Forelimb muscle (tissue), 1 donor: ENCODE results near the gene PELI2. TPM values are rescaled to one million over a fixed set of nuclear protein-coding genes. Genes with fewer than 3 reads are reported as not detected.

Experiments
- DNase-seq: peaks from one replicate; pipeline ENCODE4 v3.0.0-alpha.2; 2013; ENCODE audit warnings: low read depth
- polyA plus RNA-seq: library from polyadenylated mRNA; unstranded; fragments of 120-200 nt; gene quantifications from one replicate; pipeline ENCODE4 v1.2.1, GENCODE V29; 2013; ENCODE audit not compliant: insufficient read length

PELI2 gene
- polyA plus RNA-seq, 1 donor: 3.7 TPM

- no peak for DNase-seq
Observed at GRCh38 chr14:56205881-56206280, 87.7 kb downstream of the PELI2 start.

GRCh38 chr14:56206596-56206995 is 88.4 kb downstream of the PELI2 start:
- no peak for DNase-seq

- no peak for DNase-seq
Observed at GRCh38 chr14:56207626-56208292, 89.5 kb downstream of the PELI2 start.

DNA sequence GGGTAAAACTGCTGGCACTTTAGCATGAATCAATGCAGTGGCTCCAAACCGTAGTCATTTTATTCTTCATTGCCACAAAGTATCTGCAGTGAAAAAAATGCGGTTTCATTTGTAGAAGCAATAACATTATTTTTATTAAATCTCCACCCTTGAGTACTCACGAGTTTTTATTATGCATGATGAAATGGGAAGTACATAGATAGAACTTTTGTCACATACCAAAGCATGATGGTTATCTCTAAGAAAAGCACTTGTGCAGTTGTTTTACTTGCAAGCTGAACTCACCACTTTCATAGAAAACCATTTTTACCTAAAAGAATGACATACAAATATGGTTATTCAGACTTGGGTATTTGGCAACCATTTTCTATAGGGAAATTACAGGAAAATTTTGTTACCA is 90.3 kb downstream of the PELI2 start:
- DNase-seq: no peak

GRCh38 chr14:56210571-56210970 is 92.4 kb downstream of the PELI2 start:
- no peak for DNase-seq

GRCh38 chr14:56211084-56211483 is 92.9 kb downstream of the PELI2 start:
- no peak for DNase-seq

DNA sequence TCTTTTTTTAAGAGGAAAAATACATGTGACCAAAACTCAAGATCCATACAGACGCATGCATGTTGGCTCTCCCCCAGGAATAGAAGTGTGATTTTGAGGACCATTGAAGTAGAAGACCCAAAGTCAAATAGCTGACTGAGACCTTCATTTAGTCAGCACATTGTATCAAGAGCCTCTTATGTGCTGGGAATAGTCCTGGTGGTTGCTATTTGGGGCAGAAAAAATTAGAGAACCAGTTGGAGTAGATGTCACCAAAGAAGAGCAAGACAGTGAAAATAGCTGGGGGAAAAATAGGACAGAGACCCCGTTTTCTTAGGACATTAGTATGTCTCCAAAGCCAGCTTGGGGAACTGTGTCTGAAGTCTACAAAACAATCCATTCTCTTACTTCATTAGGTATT is 93.6 kb downstream of the PELI2 start:
- no peak for DNase-seq

GRCh38 chr14:56212521-56212920 is 94.3 kb downstream of the PELI2 start:
- no peak for DNase-seq

DNA sequence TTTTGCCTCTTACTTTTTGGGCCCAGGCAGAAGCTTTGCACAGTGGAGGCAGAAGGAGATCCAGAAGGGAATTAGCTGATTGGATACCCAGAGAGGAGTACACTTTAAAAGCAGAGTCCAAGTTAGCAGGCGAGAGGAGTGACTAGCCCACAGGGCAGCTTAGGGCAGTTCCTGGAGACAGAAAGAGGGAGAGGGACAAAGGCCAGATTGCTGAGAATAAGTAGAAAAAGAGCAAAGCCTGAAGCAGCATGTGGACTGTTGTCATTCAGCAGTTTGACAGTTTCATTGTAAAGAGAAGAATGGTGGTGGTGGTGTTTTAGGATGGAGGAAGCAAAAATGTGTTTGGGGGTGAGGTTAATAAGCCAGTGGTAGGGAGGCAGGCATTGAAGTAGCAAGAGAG is 95.1 kb downstream of the PELI2 start:
- DNase-seq: no peak

DNA sequence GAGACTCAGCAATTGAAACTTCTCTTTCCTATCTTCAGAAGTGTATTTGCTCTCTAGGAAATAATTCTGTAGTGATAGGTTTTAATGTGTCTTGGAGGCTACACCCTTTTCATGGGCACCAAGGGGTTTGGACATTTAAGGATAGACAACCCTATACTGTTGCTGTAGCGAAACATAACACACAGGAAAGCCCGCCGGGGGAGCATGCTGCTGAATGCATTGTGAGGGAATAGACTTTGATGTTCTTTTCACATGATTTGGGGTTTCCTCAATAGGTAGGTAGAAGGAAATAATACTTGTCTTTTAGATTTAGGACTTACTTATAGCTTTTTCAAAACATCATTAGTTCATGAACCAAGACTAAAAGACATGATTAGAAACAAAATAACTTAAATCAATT is 97.0 kb downstream of the PELI2 start:
- DNase-seq: no peak

DNA sequence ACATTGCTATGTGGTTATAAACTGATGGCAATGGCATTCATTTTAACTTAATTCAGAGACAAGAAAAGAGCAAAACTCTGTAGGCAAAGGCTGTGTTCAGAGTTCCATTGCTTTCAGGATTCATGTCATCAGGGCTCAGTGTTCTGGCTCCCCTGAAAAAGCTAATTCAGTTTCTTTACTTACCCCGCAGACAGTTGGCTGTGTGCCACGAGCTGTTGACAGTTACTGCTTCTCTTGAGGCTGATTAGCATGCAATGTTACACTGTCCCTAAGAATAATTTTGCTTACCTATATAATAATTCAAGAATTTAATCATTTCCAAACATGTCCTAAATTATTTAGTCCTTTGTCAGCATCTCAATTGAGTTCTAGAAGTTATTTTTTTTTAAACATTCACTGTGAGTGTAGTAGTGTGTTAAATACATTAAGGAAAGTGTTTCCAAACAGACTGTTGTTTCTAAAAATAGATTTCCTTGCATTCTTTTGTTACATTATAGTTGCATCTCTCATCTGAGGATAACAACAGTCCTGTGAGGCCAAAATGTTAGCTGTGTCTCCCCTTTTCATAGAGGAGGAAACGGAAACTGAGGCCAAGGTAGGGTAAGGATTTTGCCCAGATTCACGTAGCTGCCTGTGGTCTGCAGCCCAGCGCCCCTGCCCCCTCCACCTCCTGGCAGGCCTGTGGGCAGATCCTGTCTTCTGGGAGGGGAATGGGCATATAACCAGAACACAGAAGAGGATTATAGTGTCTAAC is 98.6 kb downstream of the PELI2 start:
- DNase-seq: no peak

DNA sequence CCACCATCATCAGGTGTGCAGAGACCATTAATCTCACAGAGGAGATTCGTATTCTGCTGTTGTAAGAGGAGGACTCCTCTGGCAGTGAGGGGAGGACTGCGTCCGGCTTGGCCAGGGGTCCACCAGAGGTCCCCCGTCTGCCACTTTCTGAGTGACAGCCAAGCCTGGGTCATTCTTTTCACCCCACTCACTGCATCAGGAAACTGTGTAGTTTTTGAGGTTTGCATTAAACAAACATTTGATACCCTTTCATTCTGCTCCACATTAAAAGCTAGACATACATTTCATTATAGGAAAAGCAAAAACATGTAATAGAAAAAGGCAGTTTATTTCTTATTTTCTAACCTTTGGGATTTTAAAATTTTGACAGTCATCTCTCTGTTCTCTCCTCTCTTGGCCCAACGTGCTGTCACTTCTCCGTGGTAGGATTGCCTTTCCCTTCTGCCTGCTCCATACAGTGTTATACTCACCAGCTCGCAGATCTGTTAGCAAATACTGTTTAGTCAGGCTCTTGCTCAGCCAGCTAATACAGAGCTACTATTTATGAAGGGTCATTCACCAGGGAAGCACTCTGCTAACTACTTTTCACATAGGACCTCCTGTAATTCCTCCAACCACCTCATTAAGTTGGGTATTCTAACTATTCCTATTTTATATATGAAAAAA is 99.3 kb downstream of the PELI2 start:
- DNase-seq: no peak

DNA sequence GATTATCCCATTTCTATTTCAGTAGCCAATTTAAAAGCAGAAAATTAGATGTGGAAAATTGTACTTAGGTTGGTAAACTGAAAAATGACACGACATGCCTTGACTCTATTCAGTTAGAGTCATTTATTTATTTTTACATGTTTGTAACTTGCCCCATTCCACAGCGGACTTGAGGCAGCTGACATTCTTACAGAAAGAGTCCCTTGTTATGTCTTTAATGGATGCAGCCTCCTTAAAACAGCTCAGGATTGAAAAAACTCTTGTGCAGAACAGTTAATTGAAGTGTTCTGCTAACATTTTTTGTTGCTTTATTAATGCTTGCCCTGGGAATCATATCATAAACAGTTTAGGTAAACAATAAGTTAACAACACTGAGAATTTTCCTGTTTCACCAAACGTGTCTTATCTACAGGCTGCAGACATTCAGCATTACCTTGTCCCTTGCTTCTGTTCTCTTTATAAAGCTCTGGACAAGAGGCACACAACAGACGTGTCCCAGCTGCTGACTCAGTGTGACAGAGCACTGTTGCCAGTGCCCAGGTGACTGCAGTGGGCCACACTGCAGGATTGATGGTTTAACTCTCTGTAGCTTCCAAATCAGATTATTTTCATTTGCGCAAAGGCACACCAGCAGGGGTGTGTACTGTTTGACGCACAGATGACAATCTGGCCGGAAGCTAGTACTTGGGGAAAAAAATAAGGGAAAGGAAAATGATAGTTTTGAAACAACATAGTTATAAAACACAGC is 101.6 kb downstream of the PELI2 start:
- DNase-seq: no peak

DNA sequence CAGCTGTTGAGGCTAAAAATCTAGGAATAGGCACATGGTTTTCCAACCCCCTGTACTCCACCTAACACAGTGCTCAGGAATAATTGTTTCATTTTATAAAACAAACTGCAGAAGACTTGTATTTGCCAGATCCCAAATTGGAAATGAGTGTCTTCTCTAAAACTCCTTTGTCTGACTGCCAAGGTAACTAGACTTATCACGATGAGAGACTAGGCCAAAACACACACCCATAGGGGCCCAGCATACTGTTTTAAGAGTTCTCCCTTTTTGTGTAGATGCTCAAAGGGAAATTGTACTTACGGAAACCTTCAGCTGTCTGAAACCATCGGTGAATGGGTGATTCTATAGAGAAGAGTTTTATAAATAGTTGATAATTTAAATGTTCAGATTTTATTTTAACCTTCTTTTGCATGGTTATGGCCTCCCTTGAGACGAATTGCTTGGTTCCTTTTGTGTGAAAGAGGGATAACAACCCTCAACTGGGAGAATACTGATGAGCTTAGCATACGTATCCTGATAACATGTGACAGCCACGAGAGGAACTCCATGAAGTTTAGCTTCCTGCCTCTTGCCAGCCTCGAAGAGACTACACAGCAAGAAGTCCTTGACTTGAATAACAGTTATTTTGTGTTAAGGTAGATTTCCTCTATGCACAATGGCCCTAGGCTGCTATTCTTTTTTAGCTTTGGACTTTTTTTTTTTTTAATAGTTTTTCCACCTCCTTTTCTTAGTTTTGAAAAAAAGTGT is 103.3 kb downstream of the PELI2 start:
- no peak for DNase-seq

GRCh38 chr14:56224229-56224628 is 106.0 kb downstream of the PELI2 start:
- DNase-seq: no peak

GRCh38 chr14:56224691-56225681 is 106.8 kb downstream of the PELI2 start:
- no peak for DNase-seq

DNA sequence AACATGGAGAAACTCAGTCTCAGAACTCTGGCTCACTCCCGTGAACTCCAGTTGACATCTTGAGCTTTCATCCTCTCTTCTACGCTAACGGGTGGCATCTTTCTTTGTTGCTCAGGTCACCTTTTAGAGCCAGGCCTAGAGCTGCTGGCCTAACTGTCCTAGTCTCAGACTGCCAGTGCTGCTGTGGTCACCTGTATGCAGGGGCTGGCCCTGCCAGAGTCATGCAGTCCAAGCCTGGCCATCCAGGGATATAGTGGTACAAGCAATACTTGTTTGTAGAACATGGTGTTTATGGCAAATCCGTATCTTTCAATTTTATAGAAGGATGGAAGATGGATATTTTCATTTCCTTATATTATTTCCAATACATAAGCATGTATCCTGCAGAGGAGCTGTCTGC is 117.2 kb downstream of the PELI2 start:
- no peak for DNase-seq

DNA sequence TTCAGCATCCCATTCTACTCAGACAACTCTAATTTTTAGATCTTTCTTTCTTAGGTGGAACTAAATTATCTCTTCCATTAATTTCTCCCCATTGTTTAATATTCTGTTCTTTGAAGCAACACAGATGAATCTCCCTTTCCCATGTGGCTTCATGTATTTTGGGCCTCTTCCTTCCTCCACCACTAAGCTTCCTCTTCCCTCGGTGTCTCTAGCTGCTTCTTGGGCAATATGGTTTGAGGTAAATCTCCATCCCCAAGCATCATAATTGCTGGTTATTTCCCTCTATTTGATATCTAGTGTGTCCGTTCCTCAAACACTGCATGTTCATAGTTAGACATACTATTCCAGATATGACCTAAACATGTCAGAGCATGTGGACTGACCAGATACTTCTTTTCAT is 119.2 kb downstream of the PELI2 start:
- DNase-seq: no peak

- DNase-seq: no peak
Observed at GRCh38 chr14:56241461-56241860, 123.2 kb downstream of the PELI2 start.

- no peak for DNase-seq
Observed at GRCh38 chr14:56243110-56243509, 124.9 kb downstream of the PELI2 start.
